Measurements from ENCODE around the gene ADAM12. TPM values are rescaled to one million over a fixed set of nuclear protein-coding genes. Genes with fewer than 3 reads are reported as not detected.
"Not testable (repeated sequence)": the region's sequence is repeated elsewhere in the genome, so short reads cannot be mapped to it uniquely, and the experiment has no call there.

ADAM12 gene
- polyA plus RNA-seq, 1 experiment, result 8.6 TPM

- POLR2A ChIA-PET, result no interaction called here
- H3K4me3 ChIP-seq (ENCODE audit: low read depth, low read length), result no peak overlapping the region
Observed at GRCh38 chr10:126349676-126350075, 38.6 kb downstream of the ADAM12 start.

GRCh38 chr10:126349101-126349500 lies 39.2 kb downstream of the ADAM12 start:
- no peak for DNase-seq (ENCODE audit: low read depth)
- H3K36me3 ChIP-seq (ENCODE audit: control insufficient read depth, insufficient read depth, low read length), result no peaks in the 10 kb centered on the region
- no peak for TF ChIP-seq CTCF (IDR thresholded peaks at IDR 0.05; ENCODE audit: insufficient read depth, low read depth, low read length)
- CTCF ChIA-PET, result no interaction called here
- POLR2A ChIA-PET, result no interaction called here
- no peaks in the 10 kb centered on the region for H3K27me3 ChIP-seq (ENCODE audit: control insufficient read depth, insufficient read depth, low read length)
- H3K4me3 ChIP-seq (ENCODE audit: low read depth, low read length), result no peak overlapping the region

More at GRCh38 chr10:126349676-126350075, 38.6 kb downstream of the ADAM12 start:
- no peak for DNase-seq (ENCODE audit: low read depth)
- no peaks in the 10 kb centered on the region for H3K27me3 ChIP-seq (ENCODE audit: control insufficient read depth, insufficient read depth, low read length)
- CTCF ChIA-PET, result interaction anchor here (1.4 kb wide), 1 partner anchor 23 kb away, joined by 3 read pairs; no protein-coding TSS in a partner anchor
- no peak for TF ChIP-seq CTCF (IDR thresholded peaks at IDR 0.05; ENCODE audit: insufficient read depth, low read depth, low read length)
- no peaks in the 10 kb centered on the region for H3K36me3 ChIP-seq (ENCODE audit: control insufficient read depth, insufficient read depth, low read length)

GRCh38 chr10:126343496-126343895 lies 44.8 kb downstream of the ADAM12 start:
- H3K4me3 ChIP-seq (ENCODE audit: low read depth, low read length); H3K36me3 ChIP-seq (ENCODE audit: control insufficient read depth, insufficient read depth, low read length); DNase-seq (ENCODE audit: low read depth); CTCF ChIA-PET; H3K27me3 ChIP-seq (ENCODE audit: control insufficient read depth, insufficient read depth, low read length); POLR2A ChIA-PET: not testable (repeated sequence)

GRCh38 chr10:126342680-126343079 lies 45.6 kb downstream of the ADAM12 start:
- ChIA-PET POLR2A (no interaction called here), CTCF (no interaction called here)
- Histone ChIP-seq H3K36me3 (ENCODE audit: control insufficient read depth, insufficient read depth, low read length) (no peaks in the 10 kb centered on the region), H3K4me3 (ENCODE audit: low read depth, low read length) (no peak overlapping the region), H3K27me3 (ENCODE audit: control insufficient read depth, insufficient read depth, low read length) (no peaks in the 10 kb centered on the region)
- DNase-seq (ENCODE audit: low read depth), result no peak
- TF ChIP-seq CTCF (IDR thresholded peaks at IDR 0.05; ENCODE audit: insufficient read depth, low read depth, low read length), result no peak

- ChIA-PET CTCF (no interaction called here), POLR2A (no interaction called here)
- no peak for TF ChIP-seq CTCF (IDR thresholded peaks at IDR 0.05; ENCODE audit: insufficient read depth, low read depth, low read length)
Observed at GRCh38 chr10:126341491-126341890, 46.8 kb downstream of the ADAM12 start.

GRCh38 chr10:126337251-126337810 lies 50.9 kb downstream of the ADAM12 start:
- no peak for DNase-seq (ENCODE audit: low read depth)
- POLR2A ChIA-PET, result no interaction called here
- Histone ChIP-seq H3K4me3 (ENCODE audit: low read depth, low read length) (no peak overlapping the region), H3K27me3 (ENCODE audit: control insufficient read depth, insufficient read depth, low read length) (no peaks in the 10 kb centered on the region), H3K36me3 (ENCODE audit: control insufficient read depth, insufficient read depth, low read length) (peaks cover 1% of the 10 kb centered on the region; the same call in 1 of the 2 replicates)
- CTCF ChIA-PET, result interaction anchor here (0.9 to 1.8 kb wide), 3 partner anchors 14 to 20 kb away, joined by 3 to 5 read pairs (median 3); no protein-coding TSS in a partner anchor
- TF ChIP-seq CTCF (IDR thresholded peaks at IDR 0.05; ENCODE audit: insufficient read depth, low read depth, low read length), result no peak

More at GRCh38 chr10:126341491-126341890, 46.8 kb downstream of the ADAM12 start:
- H3K27me3 ChIP-seq (ENCODE audit: control insufficient read depth, insufficient read depth, low read length), result no peaks in the 10 kb centered on the region
- no peak for DNase-seq (ENCODE audit: low read depth)
- peaks cover 1% of the 10 kb centered on the region; the same call in 1 of the 2 replicates for H3K36me3 ChIP-seq (ENCODE audit: control insufficient read depth, insufficient read depth, low read length)
- no peak overlapping the region for H3K4me3 ChIP-seq (ENCODE audit: low read depth, low read length)
